GM19438 (cell line): ENCODE results near the gene XRN2.
"Not testable (repeated sequence)": the region's sequence is repeated elsewhere in the genome, so short reads cannot be mapped to it uniquely, and the experiment has no call there.

ENCODE experiments used
- ATAC-seq: cut with Tn5 transposase; IDR thresholded peaks from one replicate; pipeline ENCODE4 v1.9.1; 2021; ENCODE audit warnings: low read depth; ENCODE audit not compliant: unreplicated experiment

Gene XRN2

DNA sequence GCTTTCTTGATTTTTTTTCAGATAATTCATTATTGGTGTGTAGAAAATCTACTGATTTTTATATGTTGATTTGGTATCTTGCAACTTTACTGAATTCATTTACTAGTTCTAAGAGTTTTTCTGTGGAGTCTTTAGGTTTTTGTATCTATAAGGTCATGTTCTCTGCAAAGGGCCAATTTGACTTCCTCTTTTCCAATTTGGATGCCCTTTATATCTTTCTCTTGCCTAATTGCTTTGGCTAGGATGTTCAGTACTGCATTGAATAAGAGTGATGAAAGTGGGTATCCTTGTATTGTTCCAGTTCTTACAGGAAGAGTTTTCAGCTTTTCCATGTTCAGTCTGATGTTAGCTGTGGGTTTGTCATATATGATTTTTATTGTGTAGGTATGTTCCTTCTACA, 108.6 kb downstream of the XRN2 start:
- no peak for ATAC-seq

DNA sequence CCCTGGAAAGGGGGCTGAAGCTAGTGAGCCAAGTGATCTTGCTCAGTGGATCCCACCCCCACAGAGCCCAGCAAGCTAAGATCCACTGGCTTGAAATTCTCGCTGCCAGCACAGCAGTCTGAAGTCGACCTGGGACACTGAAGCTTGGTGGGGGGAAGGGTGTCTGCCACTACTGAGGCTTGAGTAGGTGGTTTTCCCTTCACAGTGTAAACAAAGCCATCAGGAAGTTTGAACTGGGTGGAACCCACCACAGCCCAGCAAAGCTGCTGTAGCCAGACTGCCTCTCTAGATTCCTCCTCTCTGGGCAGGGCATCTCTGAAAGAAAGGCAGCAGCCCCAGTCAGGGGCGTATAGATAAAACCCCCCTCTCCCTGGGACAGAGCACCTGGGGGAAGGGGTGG, 110.9 kb downstream of the XRN2 start:
- ATAC-seq, result not testable (repeated sequence)

DNA sequence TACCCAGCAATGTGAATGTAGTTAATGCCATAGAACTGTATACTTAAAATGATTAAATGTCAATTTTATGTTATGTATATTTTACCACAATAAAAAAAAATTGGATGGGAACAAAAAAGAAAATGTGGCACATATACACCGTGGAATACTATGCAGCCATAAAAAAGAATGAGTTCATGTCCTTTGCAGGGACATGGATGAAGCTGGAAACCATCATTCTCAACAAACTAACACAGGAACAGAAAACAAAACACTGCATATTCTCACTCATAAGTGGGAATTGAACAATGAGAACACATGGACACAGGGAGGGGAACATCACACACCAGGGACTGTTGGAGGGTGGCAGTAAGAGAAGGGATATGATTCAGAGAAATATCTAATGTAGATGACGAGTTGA, 116.0 kb downstream of the XRN2 start:
- ATAC-seq, result not testable (repeated sequence)

DNA sequence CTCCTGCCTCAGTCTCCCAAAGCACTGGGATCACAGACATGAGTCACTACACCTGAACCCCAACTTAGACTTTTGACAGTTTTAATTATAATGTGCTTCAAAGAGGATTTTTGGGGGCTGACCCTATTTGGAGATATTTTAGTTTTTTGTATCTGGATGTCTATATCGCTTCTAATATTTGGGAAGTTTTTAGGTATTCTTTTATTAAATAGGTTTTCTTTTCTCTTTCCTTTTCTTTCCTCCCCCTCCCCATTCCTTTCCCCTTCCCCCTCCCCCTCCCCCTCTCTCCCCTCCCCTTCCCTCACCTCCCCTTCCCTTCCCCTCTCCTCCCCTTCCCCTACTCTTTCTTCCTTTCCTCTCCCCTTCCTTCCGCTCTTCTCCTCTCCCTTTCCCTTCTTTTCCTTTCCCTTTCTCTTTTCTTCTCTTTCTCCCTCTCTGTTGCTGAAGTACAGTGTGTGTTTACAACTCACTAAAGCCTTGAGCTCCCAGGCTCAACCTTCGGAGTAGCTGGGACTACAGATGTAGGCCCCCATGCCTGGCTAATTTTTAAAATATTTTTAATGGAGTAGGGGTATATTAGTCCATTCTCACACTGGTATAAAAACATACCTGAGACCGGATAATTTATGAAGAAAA, 118.6 kb downstream of the XRN2 start:
- ATAC-seq, result no peak

DNA sequence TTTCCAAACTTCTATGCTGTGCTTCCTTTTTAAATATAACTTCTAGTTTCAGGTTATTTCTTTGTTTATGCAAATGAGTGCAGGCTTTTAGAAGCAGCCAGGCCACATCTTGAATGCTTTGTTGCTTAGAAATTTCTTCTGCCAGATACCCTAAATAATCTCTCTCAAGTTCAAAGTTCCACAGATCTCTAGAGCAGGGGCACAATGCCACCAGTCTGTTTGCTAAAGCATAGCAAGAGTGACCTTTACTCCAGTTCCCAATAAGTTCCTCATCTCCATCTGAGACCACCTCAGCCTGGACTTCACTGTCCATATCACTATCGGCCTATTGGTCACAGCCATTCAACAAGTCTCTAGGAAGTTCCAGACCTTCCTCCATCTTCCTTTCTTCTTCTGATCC, 120.6 kb downstream of the XRN2 start:
- not testable (repeated sequence) for ATAC-seq

DNA sequence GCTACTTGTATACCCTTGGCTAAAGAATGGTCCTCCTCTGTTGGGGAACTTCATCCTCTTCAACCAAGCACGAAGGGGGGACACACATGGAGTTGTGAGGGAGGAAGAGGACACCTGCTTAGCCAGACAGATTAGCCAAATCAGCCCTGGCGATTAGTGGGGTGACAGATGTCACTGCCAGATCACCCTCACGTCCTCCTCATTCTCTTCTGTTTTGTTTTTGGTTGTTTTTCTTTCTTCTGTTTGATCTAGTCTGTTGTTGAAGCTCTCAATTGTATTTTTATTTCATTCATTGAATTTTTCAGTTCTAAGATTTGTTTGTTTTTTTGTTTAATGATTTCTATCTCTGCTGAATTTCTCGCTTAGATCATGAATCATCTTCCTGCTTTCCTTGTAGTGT, 121.7 kb downstream of the XRN2 start:
- ATAC-seq, result no peak

DNA sequence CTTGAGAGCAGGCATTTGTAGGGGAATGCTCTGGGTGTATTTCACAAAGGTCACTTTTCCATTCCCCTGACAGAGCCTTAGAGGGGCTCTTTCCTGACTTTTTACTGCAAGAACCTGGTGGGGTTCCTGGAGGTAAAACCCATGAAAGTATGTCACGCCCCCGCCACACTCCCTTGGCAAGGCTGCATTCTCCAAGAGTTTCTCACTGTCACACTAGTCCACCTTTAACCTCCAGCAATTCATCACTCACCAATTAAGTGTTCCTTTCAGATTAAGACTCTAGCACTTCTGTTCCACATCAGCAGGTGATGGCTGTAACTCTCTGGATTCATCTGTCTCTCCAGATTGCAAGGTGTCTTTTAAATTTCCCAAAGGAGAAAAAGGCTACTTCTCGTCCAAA, 126.9 kb downstream of the XRN2 start:
- no peak for ATAC-seq

DNA sequence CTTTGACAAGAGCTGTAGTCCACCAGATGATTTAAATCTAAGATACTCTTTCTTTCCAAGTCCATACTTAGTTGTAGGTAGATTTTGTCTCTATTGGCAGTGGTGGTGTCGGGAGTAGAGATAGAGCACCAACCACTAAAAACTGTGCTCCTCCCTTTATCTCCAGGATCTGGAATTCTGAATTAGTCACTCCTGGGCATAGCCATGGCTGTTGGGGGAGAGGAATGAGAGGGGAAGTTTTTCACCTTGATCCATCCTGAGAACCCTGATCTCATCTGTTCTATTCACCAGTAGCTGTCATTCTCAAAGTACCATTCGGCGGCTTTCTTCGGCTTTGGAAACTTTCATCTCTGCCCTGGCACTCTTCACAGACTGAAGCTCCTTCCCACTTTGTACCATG, 129.8 kb downstream of the XRN2 start:
- ATAC-seq, result no peak

DNA sequence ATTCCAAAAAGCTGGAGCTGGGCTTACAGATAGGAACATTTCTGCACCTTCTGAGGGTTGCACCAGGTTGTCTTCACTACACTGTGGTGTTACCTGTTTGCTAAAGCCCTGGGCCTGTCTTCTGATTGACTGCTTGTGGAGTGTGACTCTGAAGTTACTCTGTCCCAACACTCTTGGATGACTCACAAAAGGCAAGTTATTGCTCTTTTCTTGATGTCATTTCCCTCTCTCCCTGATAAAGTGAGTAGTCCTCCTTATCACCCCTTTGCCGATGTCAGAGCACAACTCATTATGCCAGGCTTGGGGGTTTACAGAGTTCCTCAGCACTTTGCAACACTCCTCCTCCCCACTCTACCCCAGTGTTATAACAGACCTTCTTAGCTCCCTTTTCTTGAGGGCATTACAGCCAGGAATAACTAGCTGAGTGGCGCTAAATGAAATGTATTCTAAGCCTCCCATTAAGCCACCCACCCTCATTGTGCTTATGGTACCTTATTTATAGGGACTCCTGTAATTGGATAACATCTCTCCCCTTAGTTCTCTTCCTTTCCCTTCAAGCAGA, 130.3 kb downstream of the XRN2 start:
- ATAC-seq, result no peak

DNA sequence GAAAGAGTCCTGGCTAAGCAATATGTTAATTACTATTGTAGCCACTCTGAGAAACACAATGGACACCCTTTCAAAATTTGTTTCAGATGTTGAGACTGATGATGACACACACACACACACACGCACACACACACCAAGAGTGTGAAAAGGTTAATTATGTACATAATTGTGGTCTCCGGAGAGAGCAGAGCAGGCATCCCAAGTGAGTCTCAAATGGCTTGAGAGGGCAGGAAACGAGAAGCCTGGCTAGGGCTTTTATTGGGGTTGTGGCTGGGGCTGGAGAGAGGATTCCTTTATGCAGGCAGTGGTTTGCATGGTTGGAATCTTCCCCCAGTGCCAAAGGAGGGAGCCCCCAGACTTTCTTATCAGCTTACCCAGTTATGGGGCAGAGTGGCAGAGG, 132.4 kb downstream of the XRN2 start:
- ATAC-seq, result no peak

DNA sequence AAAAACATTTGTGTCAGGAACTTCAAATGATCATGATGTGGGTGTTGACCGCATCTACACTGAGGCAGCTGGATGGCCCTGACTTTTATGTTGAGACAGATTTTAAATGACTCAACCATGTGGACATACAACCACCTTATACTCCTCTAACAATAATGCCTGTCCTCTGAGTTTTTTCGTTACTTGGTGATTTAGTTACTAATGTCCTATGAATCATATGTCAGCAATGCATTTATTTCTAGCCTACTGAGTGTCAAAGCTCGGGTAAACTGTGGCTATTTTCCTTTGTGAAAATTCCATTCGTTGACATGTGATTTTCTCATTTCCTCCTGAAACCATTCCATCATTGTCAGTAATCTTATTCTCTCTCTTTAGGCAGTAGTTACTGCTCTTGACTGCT, 133.1 kb downstream of the XRN2 start:
- no peak for ATAC-seq

DNA sequence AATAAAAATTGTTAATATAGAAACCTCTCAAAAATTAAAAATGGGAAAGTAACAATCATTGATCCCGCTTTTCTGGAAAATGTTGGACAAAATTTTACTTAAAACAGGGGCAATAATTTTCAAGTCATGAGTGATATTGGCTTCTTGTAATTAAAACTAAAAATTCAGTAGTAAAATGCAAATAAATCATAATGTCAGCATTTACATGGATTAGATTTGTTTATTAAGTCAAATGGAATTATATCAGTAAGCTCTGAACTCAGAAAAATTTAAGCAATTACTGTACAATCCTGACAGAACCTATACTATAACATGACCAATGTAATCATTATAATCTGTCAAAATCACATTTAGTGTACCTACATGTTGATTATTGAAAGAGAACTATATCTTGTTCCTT, 134.1 kb downstream of the XRN2 start:
- no peak for ATAC-seq

DNA sequence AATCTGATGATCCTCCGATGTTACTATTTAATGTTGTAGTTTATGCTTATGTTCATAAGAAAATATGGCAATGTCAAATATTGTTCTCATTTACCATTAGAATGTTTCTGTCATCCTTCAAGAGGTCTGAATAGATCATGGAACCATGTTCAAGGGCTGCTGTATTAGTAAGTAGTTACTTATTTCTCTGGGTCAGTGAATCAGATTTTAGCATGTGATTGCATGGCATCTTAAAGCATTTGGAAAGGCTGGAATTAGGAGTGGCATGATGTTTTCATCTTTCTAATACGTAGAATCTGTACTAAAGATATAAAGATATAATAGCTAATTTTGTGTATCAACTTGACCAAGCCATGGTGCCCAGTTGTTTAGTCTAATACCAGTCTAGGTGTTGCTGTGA, 134.7 kb downstream of the XRN2 start:
- ATAC-seq, result no peak
